Measurements from ENCODE around the gene SLC35D1. TPM values are rescaled to one million over a fixed set of nuclear protein-coding genes. Genes with fewer than 3 reads are reported as not detected.

Gene SLC35D1
- total RNA-seq, 1 donor = 25.0 TPM

DNA sequence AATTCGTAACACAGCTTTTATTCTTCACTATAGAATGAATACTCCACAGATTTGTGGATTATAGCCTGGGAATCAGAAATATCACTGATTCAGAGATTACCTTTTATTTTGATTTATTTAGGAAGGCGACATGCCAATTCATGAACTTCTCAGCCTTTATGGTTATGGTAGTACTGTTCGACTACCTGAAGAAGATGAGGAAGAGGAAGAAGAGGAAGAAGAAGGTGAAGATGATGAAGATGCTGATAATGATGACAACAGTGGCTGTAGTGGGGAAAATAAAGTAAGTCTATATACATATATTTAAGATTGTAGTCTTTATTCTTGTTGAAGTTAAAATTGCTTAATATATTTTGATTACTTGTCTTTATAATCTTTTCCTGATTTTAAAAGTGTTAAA, 96.0 kb downstream of the SLC35D1 start:
- DNase-seq (ENCODE audit: low read depth) = no peak
- TF ChIP-seq, protein P1, sequence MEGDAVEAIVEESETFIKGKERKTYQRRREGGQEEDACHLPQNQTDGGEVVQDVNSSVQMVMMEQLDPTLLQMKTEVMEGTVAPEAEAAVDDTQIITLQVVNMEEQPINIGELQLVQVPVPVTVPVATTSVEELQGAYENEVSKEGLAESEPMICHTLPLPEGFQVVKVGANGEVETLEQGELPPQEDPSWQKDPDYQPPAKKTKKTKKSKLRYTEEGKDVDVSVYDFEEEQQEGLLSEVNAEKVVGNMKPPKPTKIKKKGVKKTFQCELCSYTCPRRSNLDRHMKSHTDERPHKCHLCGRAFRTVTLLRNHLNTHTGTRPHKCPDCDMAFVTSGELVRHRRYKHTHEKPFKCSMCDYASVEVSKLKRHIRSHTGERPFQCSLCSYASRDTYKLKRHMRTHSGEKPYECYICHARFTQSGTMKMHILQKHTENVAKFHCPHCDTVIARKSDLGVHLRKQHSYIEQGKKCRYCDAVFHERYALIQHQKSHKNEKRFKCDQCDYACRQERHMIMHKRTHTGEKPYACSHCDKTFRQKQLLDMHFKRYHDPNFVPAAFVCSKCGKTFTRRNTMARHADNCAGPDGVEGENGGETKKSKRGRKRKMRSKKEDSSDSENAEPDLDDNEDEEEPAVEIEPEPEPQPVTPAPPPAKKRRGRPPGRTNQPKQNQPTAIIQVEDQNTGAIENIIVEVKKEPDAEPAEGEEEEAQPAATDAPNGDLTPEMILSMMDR (IDR thresholded peaks at IDR 0.05; ENCODE audit: insufficient read depth, low read depth, low read length) = no peak
- no peak overlapping the region for H3K4me3 ChIP-seq (ENCODE audit: low read depth, low read length)

DNA sequence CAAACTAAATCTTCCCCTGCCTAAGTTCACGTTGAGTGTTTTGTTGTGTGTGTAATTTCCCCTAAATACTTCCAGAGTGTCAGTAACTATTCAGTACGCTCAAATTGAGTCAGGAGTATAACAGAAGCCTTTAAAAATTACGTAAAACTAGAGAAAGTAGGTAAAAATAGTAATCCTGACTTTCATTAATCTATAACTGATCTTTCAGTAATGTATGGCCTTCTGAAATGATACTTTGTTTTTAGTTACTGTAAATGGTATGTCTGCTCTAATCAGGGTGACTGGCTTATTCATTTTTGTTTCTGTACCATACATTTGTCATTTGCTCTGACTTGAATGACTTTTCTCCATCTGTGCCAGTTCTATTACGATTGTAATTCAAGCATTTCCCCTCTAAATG, 99.7 kb downstream of the SLC35D1 start:
- no peak overlapping the region for H3K4me3 ChIP-seq (ENCODE audit: low read depth, low read length)
- TF ChIP-seq, protein P1 (IDR thresholded peaks at IDR 0.05; ENCODE audit: insufficient read depth, low read depth, low read length) = no peak
- no peak for DNase-seq (ENCODE audit: low read depth)

DNA sequence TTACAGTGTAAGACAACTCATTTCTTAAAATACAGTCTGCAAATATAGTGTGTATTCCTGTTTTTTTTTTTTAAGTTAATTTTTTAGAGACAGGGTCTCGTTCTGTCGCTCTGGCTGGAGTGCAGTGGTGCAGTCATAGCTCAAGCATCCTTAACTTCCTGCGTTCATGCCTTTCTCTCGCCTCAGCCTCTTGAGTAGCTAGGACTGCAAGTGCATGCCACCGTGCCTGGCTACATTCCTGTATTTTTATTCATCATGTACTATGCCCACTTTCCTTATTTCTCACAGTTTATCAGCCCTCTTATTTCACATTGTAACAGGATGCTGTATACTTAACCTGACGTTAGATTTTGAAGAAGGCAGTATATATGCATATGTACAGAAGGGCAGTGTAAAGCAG, 102.4 kb downstream of the SLC35D1 start:
- TF ChIP-seq, protein P1 (IDR thresholded peaks at IDR 0.05; ENCODE audit: insufficient read depth, low read depth, low read length) = no peak
- no peak for DNase-seq (ENCODE audit: low read depth)
- H3K4me3 ChIP-seq (ENCODE audit: low read depth, low read length) = no peak overlapping the region

Small RNA genes lying within 50 kb of the gene (small RNA-seq; reads per million reads assigned to genes)
- not detected for gene RF00322

Other genes with a start within 250 kb of the SLC35D1 start
- gene DNAI4, start 129.3 kb downstream of the SLC35D1 start, total RNA-seq = 3.5 and 9.9 TPM in 2 replicates
- gene MIER1, start 129.2 kb downstream of the SLC35D1 start, total RNA-seq = 34.1 and 52.2 TPM in 2 replicates
- not detected in 2 replicates for gene C1orf141, start 80.8 kb upstream of the SLC35D1 start, total RNA-seq
- not detected in 2 replicates for gene IL23R, start 112.3 kb upstream of the SLC35D1 start, total RNA-seq